RKO (cell line): ENCODE results near the gene EIF4E3.

ENCODE experiments used
- DNase-seq: peaks from one replicate; pipeline ENCODE4 v3.0.0-alpha.2; 2016; ENCODE audit warnings: low spot score

EIF4E3 gene

DNA sequence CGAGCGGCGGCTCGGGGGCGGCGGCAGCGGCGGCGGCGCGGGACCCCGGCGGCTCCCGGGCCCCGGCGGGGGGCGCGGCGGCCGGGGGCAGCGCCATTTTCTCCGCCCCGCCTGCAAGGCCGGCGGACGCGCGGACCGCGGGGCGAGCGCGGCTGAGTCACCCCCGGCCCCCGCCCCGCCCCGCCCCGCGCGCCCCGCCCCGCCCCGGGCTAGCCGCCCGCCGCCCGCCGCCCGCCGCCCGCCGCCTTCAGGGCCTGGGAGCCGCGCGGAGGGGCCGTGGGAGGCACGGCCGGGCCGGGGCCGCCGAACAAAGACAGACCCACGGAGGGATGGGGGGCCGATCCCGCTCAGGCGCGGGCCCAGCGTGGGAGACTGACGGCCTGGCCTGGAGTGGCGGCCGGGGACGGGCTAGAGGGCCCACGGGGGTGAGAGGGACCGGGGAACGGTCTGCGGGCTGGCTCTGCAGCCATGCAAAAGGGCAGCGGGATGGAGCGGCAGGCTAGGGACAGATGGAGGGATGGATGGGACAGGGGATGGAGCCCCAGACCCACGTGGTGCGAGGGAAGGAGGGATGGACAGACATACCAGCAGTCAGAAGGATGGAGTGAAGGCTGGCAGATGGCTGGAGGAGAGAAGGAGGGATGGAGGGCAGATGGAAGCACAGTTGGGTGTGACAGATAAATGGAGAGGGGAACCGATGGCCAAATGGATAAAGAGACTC, at the start of gene EIF4E3:
Gene EIF4E3, minus strand, starts transcription at position 132 of the 721 bp plus-strand sequence. Its CDS starts 35 bp downstream, at position 97.
- DNase-seq, result peak; percentile 48

DNA sequence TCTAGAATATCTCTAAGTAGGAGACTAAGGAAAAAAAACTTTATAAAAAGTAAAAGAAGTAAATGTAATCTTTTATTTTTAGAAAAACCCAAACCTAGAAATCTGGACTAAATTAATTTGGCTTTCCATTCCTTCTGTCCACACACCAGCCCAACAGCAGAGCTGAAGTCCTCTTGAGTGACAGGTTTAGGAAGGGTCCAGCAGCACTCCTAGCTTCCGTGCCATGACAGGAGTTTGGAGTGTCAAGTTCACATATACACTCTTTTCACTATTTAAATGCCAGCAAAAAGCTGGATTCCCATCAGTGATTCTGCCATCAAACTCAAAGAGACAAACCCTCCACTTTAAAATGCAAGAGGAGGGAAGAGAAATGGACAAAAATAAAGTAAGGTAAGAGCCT, 46.7 kb upstream of the EIF4E3 start:
- DNase-seq, result no peak

DNA sequence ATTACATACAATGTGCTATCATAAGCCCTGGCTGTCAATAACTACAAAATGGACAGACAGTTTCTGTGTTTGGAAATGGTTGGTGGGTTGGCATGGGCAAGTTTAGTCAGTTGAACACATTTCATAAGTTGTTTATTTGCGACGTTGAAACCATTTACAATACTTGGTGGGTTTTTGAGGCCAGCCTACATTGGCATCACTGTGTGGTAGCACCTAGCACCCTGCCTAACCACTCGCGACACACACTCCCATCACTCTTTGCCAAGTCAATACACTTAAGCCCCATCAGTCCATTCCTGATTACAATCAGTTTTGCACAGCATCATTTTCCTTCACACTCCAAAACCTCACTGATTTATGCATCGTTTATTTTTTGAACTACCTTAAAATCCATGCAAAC, 45.9 kb upstream of the EIF4E3 start:
- DNase-seq, result no peak

DNA sequence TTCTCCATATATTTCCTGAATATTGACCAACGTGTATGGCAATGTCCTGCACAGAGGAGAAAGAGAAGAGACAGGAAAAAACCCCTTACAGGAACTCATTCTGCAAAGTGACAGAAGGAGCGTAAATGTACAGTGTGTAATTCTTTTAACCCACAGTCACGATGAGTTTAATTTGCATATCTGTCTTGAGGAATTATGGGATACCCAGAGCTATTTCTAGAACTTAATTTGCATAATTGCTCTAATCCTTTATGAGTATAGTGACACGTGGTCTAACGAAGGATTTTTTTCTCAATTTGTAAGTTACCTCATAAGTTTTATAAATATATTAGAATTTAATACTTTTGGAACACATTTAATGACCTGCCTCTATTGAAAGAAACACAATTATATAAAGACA, 38.2 kb upstream of the EIF4E3 start:
- no peak for DNase-seq

DNA sequence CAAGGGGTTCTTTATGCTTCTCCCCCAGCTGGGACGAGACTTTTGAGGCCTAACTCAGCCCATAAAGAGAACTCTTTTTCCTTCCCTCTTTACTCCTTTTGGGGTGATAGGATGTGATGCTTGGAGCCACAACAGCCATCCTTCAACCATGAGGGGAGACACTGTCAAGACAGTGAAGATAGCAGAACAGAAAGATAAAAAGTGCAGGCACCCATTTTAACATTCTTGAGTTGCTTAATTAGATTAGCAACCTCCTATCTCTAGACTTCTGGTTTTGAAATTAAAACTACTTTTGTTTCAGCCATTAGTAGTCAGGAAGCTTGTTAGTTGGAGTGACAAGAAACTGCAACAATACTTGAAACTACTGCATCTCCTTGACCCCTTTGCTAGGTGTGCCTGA, 34.9 kb upstream of the EIF4E3 start:
- DNase-seq, result no peak

DNA sequence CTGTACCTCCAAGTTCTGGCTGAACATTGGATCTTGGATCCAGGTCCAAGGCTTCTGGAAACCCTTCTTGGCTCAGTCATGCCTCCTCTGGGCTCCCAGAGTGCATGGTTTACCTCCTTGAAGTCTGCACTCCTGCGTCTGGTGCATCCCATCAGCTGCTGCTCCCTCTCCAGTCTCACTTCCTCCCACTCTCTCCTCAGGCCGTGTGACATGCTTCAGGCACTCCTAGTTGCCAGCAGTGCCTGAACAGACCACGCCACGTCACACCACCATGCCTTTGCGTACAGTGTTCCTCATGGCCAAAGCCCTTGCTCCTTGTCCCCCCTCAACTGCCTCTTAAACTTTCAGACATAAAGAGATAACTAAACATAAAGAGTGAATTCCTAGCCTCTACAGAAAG, 34.2 kb upstream of the EIF4E3 start:
- no peak for DNase-seq

DNA sequence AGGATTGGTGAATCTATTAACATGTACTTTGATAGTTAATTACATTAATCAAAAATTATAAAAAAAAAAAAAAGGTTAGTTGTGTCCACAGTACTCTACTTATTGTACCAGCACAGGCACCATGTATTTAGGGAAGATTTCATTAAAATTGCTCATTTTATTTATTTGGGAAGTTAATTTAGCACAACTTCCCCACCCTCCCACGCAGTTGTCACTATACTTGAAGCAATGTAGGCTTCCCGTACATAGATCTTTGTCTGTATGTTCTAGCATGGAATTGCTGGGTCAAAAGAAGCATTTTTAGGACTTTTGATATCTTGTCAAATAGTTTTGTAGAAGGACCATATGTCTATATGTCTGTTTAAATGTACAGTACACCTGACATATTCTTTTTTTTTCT, 32.9 kb upstream of the EIF4E3 start:
- no peak for DNase-seq

DNA sequence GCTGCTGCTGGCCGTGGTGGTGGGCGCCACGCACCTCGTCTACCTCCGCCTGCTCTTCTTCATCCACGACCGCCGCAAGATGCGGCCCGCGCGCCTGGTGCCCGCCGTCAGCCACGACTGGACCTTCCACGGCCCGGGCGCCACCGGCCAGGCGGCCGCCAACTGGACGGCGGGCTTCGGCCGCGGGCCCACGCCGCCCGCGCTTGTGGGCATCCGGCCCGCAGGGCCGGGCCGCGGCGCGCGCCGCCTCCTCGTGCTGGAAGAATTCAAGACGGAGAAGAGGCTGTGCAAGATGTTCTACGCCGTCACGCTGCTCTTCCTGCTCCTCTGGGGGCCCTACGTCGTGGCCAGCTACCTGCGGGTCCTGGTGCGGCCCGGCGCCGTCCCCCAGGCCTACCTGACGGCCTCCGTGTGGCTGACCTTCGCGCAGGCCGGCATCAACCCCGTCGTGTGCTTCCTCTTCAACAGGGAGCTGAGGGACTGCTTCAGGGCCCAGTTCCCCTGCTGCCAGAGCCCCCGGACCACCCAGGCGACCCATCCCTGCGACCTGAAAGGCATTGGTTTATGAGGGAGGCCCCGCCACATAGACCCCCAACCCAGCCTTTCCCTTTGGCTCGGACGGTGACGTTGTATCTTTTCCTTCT, 29.5 kb upstream of the EIF4E3 start:
- no peak for DNase-seq

DNA sequence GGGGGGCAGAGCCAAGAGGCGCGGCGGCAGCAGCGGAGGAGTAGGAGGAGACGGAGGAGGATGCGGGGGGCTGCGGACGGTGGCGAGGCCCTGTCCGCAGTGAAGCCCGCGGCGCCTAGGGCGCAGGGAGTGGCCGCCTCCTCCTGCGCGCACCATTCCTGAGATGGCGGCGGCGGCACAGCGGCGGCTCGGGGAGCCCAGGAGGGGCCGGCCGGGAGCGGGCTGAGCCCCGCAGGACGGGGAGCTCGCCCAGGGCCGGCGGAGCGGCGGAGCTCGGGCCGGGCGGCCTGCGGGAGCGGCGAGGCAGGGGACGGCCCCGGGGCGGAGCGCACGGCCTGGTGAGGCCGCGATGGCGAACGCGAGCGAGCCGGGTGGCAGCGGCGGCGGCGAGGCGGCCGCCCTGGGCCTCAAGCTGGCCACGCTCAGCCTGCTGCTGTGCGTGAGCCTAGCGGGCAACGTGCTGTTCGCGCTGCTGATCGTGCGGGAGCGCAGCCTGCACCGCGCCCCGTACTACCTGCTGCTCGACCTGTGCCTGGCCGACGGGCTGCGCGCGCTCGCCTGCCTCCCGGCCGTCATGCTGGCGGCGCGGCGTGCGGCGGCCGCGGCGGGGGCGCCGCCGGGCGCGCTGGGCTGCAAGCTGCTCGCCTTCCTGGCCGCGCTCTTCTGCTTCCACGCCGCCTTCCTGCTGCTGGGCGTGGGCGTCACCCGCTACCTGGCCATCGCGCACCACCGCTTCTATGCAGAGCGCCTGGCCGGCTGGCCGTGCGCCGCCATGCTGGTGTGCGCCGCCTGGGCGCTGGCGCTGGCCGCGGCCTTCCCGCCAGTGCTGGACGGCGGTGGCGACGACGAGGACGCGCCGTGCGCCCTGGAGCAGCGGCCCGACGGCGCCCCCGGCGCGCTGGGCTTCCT, 28.8 kb upstream of the EIF4E3 start, which contains the start of gene GPR27:
Gene GPR27, plus strand, starts transcription at position 155 of the 909 bp plus-strand sequence. Its CDS starts 195 bp downstream, at position 350.
- no peak for DNase-seq

DNA sequence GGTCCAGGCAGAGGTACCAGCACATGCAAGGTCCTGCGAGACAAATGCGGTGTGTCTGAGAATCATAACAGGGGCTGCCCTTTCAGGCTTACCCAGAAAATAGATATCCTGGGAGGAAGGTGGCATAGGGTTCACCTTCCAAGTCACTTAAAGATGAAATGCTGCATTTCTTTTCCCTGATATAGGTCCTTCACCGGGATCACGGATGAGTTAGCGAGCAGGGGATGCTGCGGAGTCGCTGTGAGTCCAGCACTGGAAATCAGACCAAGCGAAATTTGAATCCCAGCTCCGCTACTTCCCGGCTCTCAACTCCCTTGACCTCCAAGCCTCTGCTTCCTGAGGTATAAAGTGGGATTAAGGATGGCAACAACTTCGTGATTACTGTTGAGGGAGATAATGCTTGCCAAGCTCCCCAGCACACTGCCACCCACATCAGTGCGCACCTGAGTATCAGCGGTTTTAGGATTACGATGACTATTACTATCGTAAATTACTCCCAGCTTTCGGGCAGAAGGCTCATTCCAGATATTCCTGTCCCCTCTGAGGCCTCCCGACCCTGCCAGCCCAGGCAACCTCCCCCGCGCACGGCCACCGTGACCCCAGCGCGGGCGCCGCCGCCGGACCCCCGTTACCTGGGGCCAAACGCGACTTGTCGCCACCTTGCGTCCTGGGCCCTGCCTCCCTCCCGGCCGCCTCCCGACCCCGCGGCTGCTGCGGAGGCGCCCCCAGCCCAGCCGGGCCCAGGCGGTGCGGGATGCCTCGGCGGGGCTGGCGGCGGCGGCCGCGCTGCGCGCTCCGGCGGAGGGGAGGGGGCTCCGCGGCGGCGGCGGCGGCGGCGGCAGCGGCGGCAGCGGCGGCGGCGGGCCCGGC, 27.9 kb upstream of the EIF4E3 start:
- DNase-seq, result no peak

DNA sequence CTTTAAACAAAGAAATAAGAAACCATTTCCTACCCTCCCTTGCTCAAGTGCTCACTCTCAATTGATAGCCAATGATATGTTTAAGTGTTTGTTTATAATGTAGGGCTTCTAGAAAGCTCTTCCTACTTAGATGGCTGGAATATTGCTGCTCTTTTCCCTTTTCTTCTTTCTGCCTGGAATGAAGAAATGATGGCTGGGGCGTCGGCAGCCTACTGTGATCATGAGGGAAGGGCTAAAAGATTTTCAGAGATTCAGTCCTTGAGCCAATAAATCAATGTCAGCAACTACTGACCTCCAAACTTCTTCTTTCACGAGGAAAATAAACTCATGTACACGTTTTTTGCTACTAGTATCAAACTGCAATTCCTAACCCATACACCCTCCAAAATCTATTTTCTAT, 26.4 kb upstream of the EIF4E3 start:
- no peak for DNase-seq

DNA sequence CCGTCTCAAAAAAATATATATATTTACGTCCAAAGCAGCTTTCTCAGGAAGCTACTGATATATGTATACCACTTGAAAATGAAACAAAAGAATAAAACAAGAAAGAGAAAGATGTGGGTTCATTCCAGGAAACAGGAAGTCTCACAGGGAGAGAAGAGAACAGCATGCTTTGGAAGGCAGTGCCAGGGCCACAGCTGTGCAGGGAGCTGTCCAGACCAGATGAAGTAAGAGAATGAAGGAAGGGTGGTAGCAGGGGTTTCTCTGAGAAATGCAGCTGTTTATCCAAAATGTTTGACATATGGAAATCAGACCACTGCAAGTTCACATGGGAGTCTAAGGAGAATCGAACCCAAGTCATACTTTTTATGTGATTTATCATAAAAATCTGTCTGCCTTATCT, 19.5 kb upstream of the EIF4E3 start:
- no peak for DNase-seq

DNA sequence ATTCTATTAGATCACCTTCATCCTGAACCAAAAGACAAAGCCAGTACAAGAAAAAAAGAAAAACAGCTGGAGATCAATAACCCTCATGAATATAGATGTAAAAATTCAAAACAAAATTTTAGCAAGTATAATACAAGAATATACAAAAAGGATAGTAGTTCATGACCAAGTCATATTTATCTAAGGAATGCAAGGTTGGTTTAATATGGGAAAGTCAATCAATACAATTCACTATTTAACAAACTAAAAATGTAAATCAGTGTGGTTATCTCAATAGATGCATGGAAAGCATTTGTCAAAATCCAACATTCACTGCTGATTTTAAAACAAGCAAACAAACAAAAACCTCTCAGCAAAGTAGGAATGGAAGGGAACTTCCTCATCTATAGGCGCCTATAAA, 17.4 kb upstream of the EIF4E3 start:
- DNase-seq, result no peak

DNA sequence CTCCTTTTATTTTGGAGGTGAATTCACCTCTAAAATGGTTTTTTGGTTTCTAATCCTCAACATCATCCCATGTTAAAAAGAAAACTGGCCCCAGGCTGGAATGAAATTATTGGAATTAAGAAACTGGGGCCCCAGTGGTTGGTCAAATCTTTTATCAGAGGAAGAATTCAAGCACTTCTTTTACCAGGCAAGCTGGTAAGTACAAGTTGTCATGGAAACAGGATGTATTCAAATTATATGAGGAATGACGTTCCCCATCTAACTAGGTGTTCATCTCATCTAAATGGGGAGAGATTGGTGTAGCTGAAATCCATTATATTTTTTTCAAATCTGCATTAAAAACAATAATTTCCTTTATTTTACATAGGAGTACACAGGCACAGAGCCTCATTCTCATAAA, 9.7 kb upstream of the EIF4E3 start:
- DNase-seq, result no peak

DNA sequence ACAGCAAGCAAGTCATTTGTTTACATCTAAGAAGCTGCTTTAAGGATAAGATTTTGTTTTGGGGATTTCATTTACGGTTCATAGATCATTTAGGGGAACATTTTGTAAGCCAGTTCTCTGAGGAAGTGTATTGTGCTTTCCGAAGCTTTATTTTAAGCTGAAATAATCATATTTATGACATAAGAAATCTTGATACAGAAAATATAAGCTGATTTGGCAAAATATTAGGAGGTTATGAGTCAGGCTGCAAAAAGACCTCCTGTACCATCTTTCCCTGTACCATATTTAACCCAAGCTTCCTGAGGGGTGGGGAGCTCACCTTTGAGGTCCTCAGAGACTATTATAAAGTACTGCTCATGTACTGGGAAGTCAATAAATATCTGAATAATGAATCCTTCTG, 8.1 kb upstream of the EIF4E3 start:
- no peak for DNase-seq

DNA sequence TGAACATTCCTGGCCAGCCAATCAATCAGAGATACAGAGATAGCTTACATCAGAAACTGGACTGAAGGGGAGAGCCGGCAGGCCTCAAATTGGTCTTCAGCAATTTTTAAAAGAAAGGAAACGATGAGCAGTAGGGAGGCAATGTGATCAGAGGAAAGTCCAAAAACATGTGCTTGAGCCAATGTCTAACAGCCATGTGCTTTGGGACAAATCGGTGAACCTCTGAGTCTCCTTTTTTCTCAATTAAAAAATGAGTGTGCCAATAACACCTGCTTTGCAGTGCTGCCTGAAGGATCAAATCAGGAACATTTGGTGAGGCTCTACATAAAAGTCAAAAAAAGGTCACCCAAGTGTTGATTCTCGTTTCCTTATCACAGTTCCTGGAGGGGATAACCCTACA, 7.4 kb upstream of the EIF4E3 start:
- DNase-seq, result no peak

DNA sequence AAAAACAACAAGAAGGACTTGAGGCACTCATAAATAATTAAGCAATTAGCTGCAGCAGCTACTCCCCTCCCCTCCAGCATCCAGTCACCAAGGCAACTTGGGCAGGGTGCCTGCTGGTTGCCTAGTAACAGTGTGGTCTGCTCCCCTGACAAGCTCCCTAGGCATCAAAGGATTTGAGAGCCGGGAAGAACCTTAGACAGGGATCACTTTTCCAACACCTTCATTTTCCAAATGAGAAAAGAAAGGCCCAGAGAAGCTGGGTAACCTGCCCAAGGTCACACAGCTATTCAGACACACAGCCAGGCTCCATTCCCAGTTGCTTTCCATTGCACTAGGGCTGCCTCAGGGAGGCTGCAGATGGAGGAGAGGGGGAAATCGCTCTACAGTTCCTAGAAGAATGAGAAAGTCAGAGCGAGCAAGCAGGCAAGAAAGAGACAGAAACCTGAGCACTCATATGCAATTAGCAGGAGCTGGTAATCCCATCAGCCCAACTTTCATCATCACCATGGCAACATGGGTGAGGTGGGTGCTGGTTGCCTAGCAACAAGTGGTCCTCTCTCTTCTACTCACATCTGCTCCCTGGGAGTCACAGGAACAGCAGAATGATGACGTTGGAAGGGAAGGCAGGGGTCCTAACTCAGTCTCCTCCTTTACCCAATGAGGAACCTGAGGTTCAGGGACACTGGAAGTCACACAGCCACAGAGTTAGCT, 3.6 kb upstream of the EIF4E3 start:
- DNase-seq, result peak; percentile 30

DNA sequence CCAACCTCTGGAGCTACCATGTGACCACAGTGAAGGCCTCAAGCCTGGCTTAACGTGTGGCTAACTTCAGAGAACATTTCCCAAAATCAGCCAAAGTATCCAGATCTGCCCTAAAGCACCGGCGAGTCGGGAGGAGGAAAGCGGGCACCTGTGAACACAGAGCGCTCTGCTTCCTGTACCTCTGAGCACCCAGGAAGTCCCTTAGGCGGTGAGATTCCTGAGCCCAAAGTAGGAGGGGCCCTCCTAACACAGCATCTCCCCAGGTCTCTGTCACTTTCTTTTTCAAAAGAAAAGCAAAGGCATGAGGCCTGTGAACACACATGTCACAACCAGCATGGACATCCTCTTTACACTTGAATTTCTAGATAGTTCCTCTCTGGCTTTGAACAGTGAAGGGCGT, 944 bp upstream of the EIF4E3 start:
- DNase-seq, result no peak

DNA sequence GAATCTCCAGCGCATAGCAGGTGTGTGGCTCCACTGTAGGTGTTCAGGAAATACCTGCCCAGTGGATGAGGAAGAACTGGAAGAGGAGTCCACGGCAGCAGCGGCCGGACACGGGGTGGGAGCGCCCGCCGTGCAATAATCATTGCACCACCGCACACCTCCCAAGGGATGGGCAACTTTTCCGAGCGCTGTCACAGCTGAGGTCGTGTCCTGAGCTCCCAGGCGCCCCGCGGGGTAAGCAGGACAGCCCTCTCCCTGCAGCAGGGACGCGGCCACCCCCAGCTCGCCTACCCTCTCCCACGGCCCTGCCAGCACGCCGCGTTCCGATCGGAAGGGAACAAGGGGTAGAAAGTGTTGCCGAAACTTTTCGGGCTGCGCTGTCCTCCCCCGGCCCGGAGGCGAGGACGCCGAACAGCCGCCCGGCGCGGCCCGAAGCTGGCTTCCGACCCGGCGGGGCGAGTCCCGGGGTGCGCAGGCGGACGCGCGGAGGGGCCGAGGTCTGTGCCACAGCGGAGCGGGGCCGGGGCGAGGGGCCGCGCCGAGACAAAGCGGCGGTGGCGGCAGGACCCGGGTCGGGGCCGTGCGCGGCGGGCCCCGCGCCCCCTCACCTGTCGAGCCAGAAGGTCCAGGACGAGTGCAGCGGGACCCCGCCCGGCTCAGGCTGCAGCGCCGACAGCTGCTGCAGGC, 475 bp downstream of the EIF4E3 start:
- DNase-seq, result peak; percentile 29

DNA sequence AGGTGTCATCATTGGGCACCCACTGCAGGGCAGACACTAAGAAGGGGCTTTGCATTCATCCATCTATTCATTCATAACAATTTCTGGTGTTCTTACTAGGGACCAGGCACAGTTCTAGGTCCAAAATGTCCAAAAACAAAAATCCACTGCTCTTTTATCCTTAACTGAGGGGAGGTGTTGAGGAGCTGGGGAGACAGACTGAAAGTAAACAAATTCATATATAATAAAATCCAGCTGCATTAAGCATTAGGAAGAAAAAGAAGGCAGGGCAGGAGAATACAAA, 1.1 kb downstream of the EIF4E3 start:
- no peak for DNase-seq
